Esophagus (tissue), 2 donors: ENCODE results near the gene MAPK8IP1. TPM values are rescaled to one million over a fixed set of nuclear protein-coding genes. Genes with fewer than 3 reads are reported as not detected.

Experiments
- H3K27ac ChIP-seq, 2 donors: one replicate each; pipeline ENCODE4 v1.5.1; 2013; ENCODE audit warnings: low read depth in 2 of 2, mild to moderate bottlenecking in 2 of 2, inconsistent platforms in 1 of 2, low read length in 1 of 2, moderate library complexity in 1 of 2
- H3K27me3 ChIP-seq, 2 donors: one replicate each; pipeline ENCODE4 v1.6.1; 2013; ENCODE audit warnings: low read length in 2 of 2, control low read depth in 1 of 2, mild to moderate bottlenecking in 1 of 2; ENCODE audit not compliant: insufficient read depth in 2 of 2, control insufficient read depth in 1 of 2
- H3K36me3 ChIP-seq, 2 donors: one replicate each; pipeline ENCODE4 v1.6.1; 2013; ENCODE audit warnings: low read length in 1 of 2; ENCODE audit not compliant: control insufficient read depth in 2 of 2, insufficient read depth in 2 of 2
- H3K4me1 ChIP-seq, 2 donors: one replicate each; pipeline ENCODE4 v1.6.1; 2013; ENCODE audit warnings: low read length in 1 of 2; ENCODE audit not compliant: control insufficient read depth in 2 of 2, insufficient read depth in 2 of 2
- H3K4me3 ChIP-seq, 2 donors: one replicate each; pipeline ENCODE4 v1.5.1; 2013; ENCODE audit warnings: low read length in 2 of 2, mild to moderate bottlenecking in 2 of 2, low read depth in 1 of 2, moderate library complexity in 1 of 2
- H3K9me3 ChIP-seq, 2 donors: one replicate each; pipeline ENCODE4 v1.6.1; 2013; ENCODE audit warnings: mild to moderate bottlenecking in 2 of 2, low read depth in 1 of 2, low read length in 1 of 2, moderate library complexity in 1 of 2; ENCODE audit not compliant: control insufficient read depth in 2 of 2, insufficient read depth in 1 of 2
- WGBS, 2 donors: extraction: QIAGEN DNeasy Blood & Tissue Kit; methylation state at CpG; one replicate each; pipeline ENCODE4 v1.1.7; 2013; 5-methylcytosine and 5-hydroxymethylcytosine counted together
- polyA plus RNA-seq, 2 donors: library from polyadenylated mRNA; stranded (reverse); fragments of 200-250 nt; gene quantifications; one replicate each; pipeline ENCODE4 v1.2.3, GENCODE V29; 2013
- donor health status: healthy with polysubstance abuse.
- donor health status: Bipolar disorder and iron deficiency.

The MAPK8IP1 gene
- polyA plus RNA-seq, 2 donors, result 0.77 to 1.3 TPM

DNA sequence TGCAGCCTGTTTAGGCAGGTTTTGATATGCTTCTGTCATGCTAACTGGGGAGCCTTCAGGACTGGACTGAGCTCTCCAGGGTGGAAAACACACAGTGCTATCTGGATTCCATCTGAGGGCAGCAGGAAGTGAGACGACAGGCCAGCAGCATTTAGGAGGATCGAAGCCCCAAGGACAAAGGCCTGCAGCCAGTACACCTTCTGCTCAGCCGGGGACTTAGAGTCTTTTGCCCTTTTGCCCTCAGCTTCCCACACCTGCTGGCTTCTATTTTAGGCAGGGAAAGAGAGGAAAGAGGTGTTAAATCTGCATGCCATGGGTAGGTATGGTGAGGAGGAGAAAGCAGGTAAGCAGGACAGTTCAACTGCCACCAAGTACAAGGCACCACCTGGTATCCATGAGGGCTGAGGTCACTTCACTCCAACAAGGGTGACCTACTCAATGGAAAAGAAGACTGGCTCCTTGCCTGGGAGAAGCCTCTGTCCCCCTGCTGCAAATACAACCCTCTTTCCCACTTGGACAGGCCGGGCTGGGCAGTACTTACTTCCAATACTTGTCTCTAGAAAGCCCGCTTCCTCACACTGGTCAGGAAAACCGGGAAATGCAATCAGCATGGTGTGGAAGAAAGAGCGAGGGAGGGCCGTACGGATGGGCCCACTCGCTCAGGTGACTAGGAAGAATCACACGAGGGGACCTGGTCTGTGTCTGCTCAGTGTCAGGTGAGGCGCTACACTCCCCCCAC lies 49.3 kb downstream of the MAPK8IP1 start:
- peak overlapping the region; percentile 30 to 40 for H3K27ac ChIP-seq
- H3K4me1 ChIP-seq, result peaks cover 3 to 25% of the 10 kb centered on the region in 2 donors
- H3K9me3 ChIP-seq, result no peaks in the 10 kb centered on the region
- no peaks in the 10 kb centered on the region for H3K27me3 ChIP-seq
- WGBS, 2 donors, result 74 to 75% methylated on average over 12 of the region's 12 CpGs
- no peak overlapping the region for H3K4me3 ChIP-seq
- peaks cover 9 to 16% of the 10 kb centered on the region in 2 donors for H3K36me3 ChIP-seq

DNA sequence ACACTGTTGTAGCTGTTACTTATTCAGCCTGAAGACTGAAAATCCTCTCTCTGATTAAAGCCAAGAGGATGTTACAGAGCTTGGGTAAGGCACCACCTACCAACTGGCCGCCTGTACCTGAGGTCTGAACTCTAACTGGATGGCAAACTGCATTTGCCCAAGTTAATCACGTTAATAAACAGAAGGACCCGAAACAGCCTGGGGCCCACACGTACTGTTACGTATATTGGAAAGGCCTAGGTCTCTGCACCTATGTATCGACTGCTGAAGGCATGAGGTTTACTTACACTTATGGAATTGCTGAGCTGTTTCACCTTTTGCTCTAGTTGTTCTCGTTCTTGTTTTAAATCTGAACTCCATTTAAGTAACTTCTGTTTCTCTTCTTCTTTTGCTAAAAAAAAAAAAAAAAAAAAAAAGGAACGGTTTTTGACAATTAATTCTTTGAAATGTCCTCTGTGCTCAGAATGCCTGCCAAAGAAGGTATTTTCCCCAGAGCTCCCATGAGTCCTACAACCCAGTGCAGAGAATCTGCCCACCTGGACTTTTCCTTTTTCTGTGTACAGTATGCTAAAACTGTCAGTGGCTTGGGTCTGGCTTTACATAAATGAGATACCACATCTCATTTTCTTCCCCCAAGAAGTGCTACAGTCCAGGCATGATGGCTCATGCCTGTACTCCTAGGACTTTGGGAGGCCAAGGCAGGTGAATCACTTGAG lies 50.1 kb downstream of the MAPK8IP1 start:
- Histone ChIP-seq H3K27ac (no peak overlapping the region), H3K4me1 (peaks cover 2 to 18% of the 10 kb centered on the region in 2 donors), H3K4me3 (no peak overlapping the region), H3K36me3 (peaks cover 6 to 16% of the 10 kb centered on the region in 2 donors), H3K27me3 (no peaks in the 10 kb centered on the region), H3K9me3 (no peaks in the 10 kb centered on the region)
- WGBS, 2 donors, result 80 to 85% methylated on average over 8 of the region's 8 CpGs

DNA sequence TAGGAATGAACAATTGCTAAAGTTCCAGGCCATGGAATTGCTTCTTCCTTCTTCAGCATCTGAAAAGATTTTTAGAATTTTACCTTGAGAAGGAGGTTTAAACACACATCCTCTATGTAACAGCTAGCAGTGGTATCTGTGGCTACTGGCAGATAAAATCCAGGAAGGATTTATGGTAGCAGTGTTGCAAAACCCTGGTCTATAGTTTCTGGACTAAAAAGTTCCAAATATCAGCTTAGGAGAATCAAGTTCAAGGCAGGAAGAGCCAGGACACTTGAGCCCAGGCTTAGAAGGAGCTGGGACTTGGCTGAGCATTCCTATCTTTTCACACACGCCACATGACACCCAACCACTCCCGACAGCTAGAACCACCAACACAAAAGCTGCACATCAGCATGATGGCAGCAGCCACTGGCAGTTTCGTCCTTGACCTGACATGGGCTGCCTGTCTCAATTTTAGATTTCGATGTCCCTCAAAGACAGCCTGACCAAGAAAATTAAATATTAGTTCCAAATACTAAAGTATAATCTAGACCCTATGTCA lies 51.1 kb downstream of the MAPK8IP1 start:
- H3K4me1 ChIP-seq, result peaks cover 0 to 17% of the 10 kb centered on the region in 2 donors
- peaks cover 6 to 16% of the 10 kb centered on the region in 2 donors for H3K36me3 ChIP-seq
- no peak overlapping the region for H3K4me3 ChIP-seq
- WGBS, 2 donors, result 81 to 85% methylated on average over 4 of the region's 4 CpGs
- no peak overlapping the region for H3K27ac ChIP-seq
- H3K27me3 ChIP-seq, result no peaks in the 10 kb centered on the region
- H3K9me3 ChIP-seq, result no peaks in the 10 kb centered on the region

DNA sequence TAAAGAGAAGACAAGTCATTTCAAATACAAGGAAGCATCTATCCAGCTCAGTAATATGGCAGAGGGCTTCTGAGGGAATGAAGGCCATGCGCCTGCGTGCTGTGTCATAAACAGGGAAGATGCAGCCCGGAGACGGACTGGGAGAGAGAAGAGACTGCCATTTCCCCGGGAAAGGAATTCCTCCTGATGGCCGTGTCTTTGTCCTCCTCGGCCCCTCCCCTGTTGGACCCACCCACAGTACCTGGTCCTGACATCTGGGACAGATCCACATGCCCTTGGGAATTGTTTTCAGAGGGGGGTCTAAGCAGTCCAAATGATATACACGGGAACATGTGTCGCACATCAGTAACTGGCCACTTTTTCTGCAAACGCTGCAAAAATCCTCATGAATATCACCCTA lies 52.5 kb downstream of the MAPK8IP1 start:
- WGBS, 2 donors, result 90 to 92% methylated on average over 10 of the region's 10 CpGs
- no peaks in the 10 kb centered on the region for H3K9me3 ChIP-seq
- H3K4me3 ChIP-seq, result no peak overlapping the region
- no peak overlapping the region for H3K27ac ChIP-seq
- H3K4me1 ChIP-seq, result peaks cover 0 to 10% of the 10 kb centered on the region in 2 donors
- no peaks in the 10 kb centered on the region for H3K27me3 ChIP-seq
- H3K36me3 ChIP-seq, result peaks cover 6 to 16% of the 10 kb centered on the region in 2 donors

DNA sequence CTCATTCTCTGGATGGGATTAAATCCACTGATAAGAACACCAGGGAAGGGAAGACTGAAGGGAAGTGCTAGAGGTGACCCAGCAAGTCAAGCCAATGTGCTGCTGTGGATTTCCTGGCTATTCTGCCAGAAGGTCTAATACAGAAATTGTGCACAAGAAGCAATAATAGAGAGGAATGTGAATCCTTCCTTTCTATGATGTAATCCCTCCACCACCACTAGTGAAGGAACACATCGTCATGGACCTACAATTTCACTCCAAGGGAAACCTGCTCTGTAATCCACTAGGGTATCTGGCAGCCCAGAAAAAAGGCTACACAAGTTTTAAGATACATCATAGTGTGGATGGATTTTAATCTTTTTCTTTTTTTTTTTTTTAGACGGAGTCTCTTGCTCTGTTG lies 54.4 kb downstream of the MAPK8IP1 start:
- Histone ChIP-seq H3K27me3 (no peaks in the 10 kb centered on the region), H3K27ac (no peak overlapping the region), H3K36me3 (peaks cover under 1 to 13% of the 10 kb centered on the region in 2 donors), H3K4me3 (no peak overlapping the region), H3K9me3 (no peaks in the 10 kb centered on the region), H3K4me1 (peaks cover 0 to 5% of the 10 kb centered on the region in 2 donors)
- 81 to 87% methylated on average over 2 of the region's 2 CpGs for WGBS, 2 donors

DNA sequence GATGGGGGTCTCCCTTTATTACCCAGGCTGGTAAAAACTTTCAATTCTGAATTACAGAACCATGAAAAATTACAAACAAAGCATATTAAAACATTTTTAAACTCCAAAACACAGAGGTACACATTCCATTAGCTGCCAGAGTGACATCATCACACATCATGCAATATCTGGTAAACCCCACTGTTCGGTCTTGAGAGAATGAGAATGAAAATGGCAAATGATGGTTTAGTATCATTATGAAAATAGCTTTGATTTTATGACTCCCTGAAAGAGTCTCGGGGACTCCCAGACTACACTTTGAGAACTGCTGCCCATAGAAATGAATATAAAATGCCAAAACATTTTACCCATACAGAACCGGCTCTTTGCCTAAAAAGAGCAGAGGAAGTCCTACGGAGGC lies 55.8 kb downstream of the MAPK8IP1 start:
- no peaks in the 10 kb centered on the region for H3K4me1 ChIP-seq
- 89 to 92% methylated on average over 4 of the region's 4 CpGs for WGBS, 2 donors
- H3K9me3 ChIP-seq, result no peaks in the 10 kb centered on the region
- peaks cover 2 to 8% of the 10 kb centered on the region in 2 donors for H3K36me3 ChIP-seq
- H3K27ac ChIP-seq, result no peak overlapping the region
- no peaks in the 10 kb centered on the region for H3K27me3 ChIP-seq
- H3K4me3 ChIP-seq, result no peak overlapping the region

DNA sequence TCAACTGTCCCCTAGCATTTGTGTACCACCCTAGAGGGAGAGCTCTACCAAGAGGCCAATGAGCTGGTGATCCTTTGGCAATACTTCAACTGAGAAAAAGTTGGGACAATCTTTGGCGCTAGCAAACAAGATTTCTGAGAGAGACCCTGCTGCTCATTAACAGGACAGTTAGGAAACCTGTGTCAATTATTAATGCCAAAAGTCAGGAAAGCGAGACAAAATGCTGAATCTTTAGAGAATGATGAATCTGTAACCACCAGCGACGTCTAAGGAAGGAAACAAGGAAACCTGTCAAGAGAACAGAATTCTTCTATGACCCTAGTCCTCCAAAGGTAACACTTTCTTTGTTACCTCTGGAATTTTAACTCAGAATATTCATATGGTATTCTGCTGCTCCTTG lies 56.9 kb downstream of the MAPK8IP1 start:
- no peak overlapping the region for H3K4me3 ChIP-seq
- no peaks in the 10 kb centered on the region for H3K27me3 ChIP-seq
- H3K36me3 ChIP-seq, result peaks cover 7 to 8% of the 10 kb centered on the region in 2 donors
- no peaks in the 10 kb centered on the region for H3K4me1 ChIP-seq
- no peak overlapping the region for H3K27ac ChIP-seq
- WGBS, 2 donors, result 94 to 97% methylated on average over 4 of the region's 4 CpGs
- no peaks in the 10 kb centered on the region for H3K9me3 ChIP-seq

DNA sequence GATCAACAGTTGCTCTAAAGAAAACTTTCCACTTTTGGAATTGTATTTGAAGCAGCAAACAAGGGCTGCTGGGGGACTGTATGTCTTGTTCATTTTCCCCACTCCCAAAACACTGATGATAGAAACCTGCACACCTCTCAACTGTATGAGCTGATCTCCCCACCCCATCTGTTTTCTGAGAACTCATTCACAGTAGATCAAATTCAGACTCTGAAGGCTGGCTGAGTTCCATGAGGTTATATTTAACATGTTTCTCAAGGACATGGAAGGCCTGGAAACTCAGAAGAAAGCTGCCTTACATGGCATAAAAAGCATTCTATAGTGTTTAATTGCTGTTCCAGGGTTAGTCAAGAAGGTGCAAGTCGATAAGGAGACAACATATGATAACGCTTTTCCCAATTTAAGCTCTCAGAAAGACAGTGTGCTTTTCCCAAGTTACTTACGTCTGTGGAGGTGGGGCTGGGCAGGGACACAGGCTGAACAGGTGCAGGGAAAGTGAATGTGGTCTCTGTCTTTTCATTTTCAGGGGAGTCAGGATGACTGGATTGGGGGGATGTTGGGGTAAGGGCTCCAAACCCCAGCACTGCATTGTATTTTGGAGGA lies 60.0 kb downstream of the MAPK8IP1 start:
- Histone ChIP-seq H3K27ac (no peak overlapping the region), H3K9me3 (no peaks in the 10 kb centered on the region), H3K4me1 (no peaks in the 10 kb centered on the region), H3K27me3 (no peaks in the 10 kb centered on the region), H3K4me3 (no peak overlapping the region), H3K36me3 (peaks cover 10 to 15% of the 10 kb centered on the region in 2 donors)
- WGBS, 2 donors, result 75 to 90% methylated on average over 3 of the region's 3 CpGs

DNA sequence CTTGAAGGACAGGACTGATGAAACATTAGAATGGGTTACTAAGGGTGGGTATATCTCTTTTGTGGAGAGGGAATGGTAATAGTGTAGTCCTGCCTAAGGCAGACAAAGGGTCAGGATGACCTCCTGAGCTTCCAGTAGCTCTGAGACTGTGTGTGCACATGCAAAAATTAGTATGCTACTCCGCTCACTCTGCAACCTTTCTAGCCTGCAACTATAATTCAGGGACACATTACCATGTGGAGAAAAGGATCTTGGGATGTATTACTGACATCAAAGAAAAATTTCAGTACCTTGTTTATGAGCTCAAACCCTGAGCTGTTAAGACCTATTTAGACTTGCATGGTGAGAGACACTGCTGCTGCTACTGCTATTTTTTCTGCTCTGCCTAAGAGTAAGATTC lies 62.4 kb downstream of the MAPK8IP1 start:
- no peak overlapping the region for H3K27ac ChIP-seq
- H3K9me3 ChIP-seq, result no peaks in the 10 kb centered on the region
- H3K36me3 ChIP-seq, result peaks cover 10 to 15% of the 10 kb centered on the region in 2 donors
- H3K27me3 ChIP-seq, result no peaks in the 10 kb centered on the region
- H3K4me3 ChIP-seq, result no peak overlapping the region
- H3K4me1 ChIP-seq, result no peaks in the 10 kb centered on the region
- 95 to 100% methylated on average over 1 of the region's 1 CpG for WGBS, 2 donors
